Breast epithelium (tissue), 4 donors: Measurements from ENCODE around the gene BTRC. TPM values are rescaled to one million over a fixed set of nuclear protein-coding genes. Genes with fewer than 3 reads are reported as not detected.

ENCODE experiments used
- DNase-seq, 2 donors: peaks; one replicate each; pipeline ENCODE4 v3.0.0-alpha.2; 2019; ENCODE audit warnings: low spot score in 2 of 2
- H3K27ac ChIP-seq, 2 donors: fragments of 200-600 bp; sonication (generic) in 1 of 2; one replicate each; pipeline ENCODE4 v1.5.1; 2016 to 2019; ENCODE audit warnings: mild to moderate bottlenecking in 1 of 2
- H3K27me3 ChIP-seq, 2 donors: fragments of 200-600 bp; sonication (generic) in 1 of 2; one replicate each; pipeline versions ENCODE4 v1.5.1 to v1.6.0; 2017 to 2019; ENCODE audit warnings: control low read depth in 1 of 2, mild to moderate bottlenecking in 1 of 2
- H3K36me3 ChIP-seq: fragments of 200-600 bp; one replicate; pipeline ENCODE4 v1.5.1; 2019
- H3K4me1 ChIP-seq, 2 donors: fragments of 200-600 bp; sonication (generic); one replicate each; pipeline ENCODE4 v1.5.1; 2016 to 2019; ENCODE audit warnings: control low read depth in 1 of 2
- H3K4me3 ChIP-seq, 3 donors: fragments of 200-600 bp; sonication (generic); 1 replicate in 2 of 3; 2 replicates in 1 of 3; pipeline ENCODE4 v1.5.1; 2016 to 2019; ENCODE audit warnings: mild to moderate bottlenecking in 3 of 3, moderate library complexity in 2 of 3
- H3K9me3 ChIP-seq, 2 donors: fragments of 200-600 bp; sonication (generic) in 1 of 2; one replicate each; pipeline ENCODE4 v1.5.1; 2016 to 2019; ENCODE audit warnings: control low read depth in 1 of 2
- CTCF ChIP-seq, 3 donors: fragments of 450-650 bp; IDR thresholded peaks; one replicate each; pipeline ENCODE4 v1.5.1; 2016 to 2017; ENCODE audit warnings: antibody characterized with exemption in 3 of 3, mild to moderate bottlenecking in 3 of 3, moderate library complexity in 3 of 3
- POLR2A ChIP-seq: fragments of 450-650 bp; IDR thresholded peaks from one replicate; pipeline ENCODE4 v1.6.1; 2016; ENCODE audit warnings: antibody characterized with exemption, mild to moderate bottlenecking, moderate library complexity
- POLR2AphosphoS5 ChIP-seq, 3 donors: sonication (generic); formaldehyde crosslinking; IDR thresholded peaks; one replicate each; pipeline ENCODE4 v1.6.1; 2017; ENCODE audit warnings: antibody characterized with exemption in 3 of 3
- intact Hi-C: fragments of 100-400 bp; cut with DNase I; formaldehyde crosslinking; loops from one replicate; pipeline ENCODE4 v1.15.1; 2023; ENCODE audit warnings: low total_unique reads
- total RNA-seq, 3 donors: library from RNA; depleted of rRNA; stranded (reverse); fragments of >200 nt; gene quantifications; one replicate each; pipeline ENCODE4 v1.1.0, GENCODE V29; 2016

The BTRC gene
- total RNA-seq, 3 donors from 2014 or later = 13.4 to 24.3 (median 15.1) TPM

- TF ChIP-seq CTCF (IDR thresholded peaks at IDR 0.05) (no peak), POLR2A (no peak), POLR2AphosphoS5 (IDR thresholded peaks at IDR 0.05) (no peak)
- intact Hi-C loops = no loop called here
- Histone ChIP-seq H3K36me3 (no peaks in the 10 kb centered on the region), H3K4me1 (no peaks in the 10 kb centered on the region), H3K4me3 (no peak overlapping the region), H3K27me3 (no peaks in the 10 kb centered on the region), H3K27ac (peak overlapping the region in 1 of 2 donors; percentile 43), H3K9me3 (no peaks in the 10 kb centered on the region)
- no peak for DNase-seq
These were observed 25.8 kb downstream of the BTRC start for GRCh38 chr10:101379663-101380352.

GRCh38 chr10:101380353-101381017, 26.5 kb downstream of the BTRC start:
- Histone ChIP-seq H3K27me3 (no peaks in the 10 kb centered on the region), H3K4me1 (no peaks in the 10 kb centered on the region), H3K9me3 (no peaks in the 10 kb centered on the region), H3K27ac (peak overlapping the region; percentile 33 to 43), H3K4me3 (no peak overlapping the region), H3K36me3 (no peaks in the 10 kb centered on the region)
- no peak for TF ChIP-seq CTCF (IDR thresholded peaks at IDR 0.05)
- no peak for DNase-seq
- intact Hi-C loops = no loop called here

- Histone ChIP-seq H3K27me3 (no peaks in the 10 kb centered on the region), H3K36me3 (no peaks in the 10 kb centered on the region), H3K4me1 (no peaks in the 10 kb centered on the region), H3K4me3 (no peak overlapping the region), H3K27ac (no peak overlapping the region), H3K9me3 (no peaks in the 10 kb centered on the region)
- no peak for TF ChIP-seq CTCF (IDR thresholded peaks at IDR 0.05)
- TF ChIP-seq POLR2AphosphoS5 (IDR thresholded peaks at IDR 0.05) = no peak
- no peak for TF ChIP-seq POLR2A
- DNase-seq = no peak
- intact Hi-C loops = no loop called here
These were observed 32.1 kb downstream of the BTRC start for GRCh38 chr10:101385866-101386658.

- Histone ChIP-seq H3K4me1 (no peaks in the 10 kb centered on the region), H3K4me3 (no peak overlapping the region), H3K27ac (no peak overlapping the region), H3K36me3 (no peaks in the 10 kb centered on the region), H3K9me3 (no peaks in the 10 kb centered on the region), H3K27me3 (no peaks in the 10 kb centered on the region)
- TF ChIP-seq POLR2AphosphoS5 (IDR thresholded peaks at IDR 0.05) = no peak
- TF ChIP-seq CTCF (IDR thresholded peaks at IDR 0.05) = no peak
- no peak for TF ChIP-seq POLR2A
- no peak for DNase-seq
- intact Hi-C loops = no loop called here
These were observed 32.8 kb downstream of the BTRC start for GRCh38 chr10:101386659-101387259.
